ENCODE data around the gene NPY4R2. TPM values are rescaled to one million over a fixed set of nuclear protein-coding genes. Genes with fewer than 3 reads are reported as not detected.
"Not testable (repeated sequence)": the region's sequence is repeated elsewhere in the genome, so short reads cannot be mapped to it uniquely, and the experiment has no call there.

NPY4R2 gene
- total RNA-seq, 1 donor from 2014 or later: not detected

GRCh38 chr10:47915849-47916548 lies 2.5 kb upstream of the NPY4R2 start:
- H3K36me3 Mint-ChIP-seq (ENCODE audit: low read depth); DNase-seq; H3K4me3 Mint-ChIP-seq; intact Hi-C loops (cut with micrococcal nuclease); H3K27me3 Mint-ChIP-seq; H3K9me3 Mint-ChIP-seq; H3K4me1 Mint-ChIP-seq; H3K27ac Mint-ChIP-seq: not testable (repeated sequence)

DNA sequence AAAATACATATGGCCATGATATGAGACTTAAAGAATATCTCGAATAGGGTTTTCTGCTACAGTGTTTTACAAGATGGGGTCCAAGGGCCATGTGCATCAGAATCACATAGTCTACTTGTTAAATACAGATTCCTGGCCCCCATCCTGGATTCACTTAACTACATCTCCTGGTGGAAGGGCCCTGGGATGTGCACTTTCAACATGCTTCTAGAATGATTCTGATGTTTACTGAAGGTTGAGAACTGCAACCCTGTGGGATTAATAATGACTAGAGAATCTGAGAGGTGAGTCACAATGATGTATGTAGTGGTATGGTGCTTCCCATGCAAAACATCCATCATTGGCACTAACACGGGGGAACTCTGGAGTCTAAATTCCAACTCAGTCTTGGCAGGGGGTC lies 2.1 kb downstream of the NPY4R2 start:
- H3K4me3 Mint-ChIP-seq; H3K9me3 Mint-ChIP-seq; H3K27ac Mint-ChIP-seq; intact Hi-C loops (cut with micrococcal nuclease); H3K4me1 Mint-ChIP-seq; H3K36me3 Mint-ChIP-seq (ENCODE audit: low read depth); DNase-seq; H3K27me3 Mint-ChIP-seq: not testable (repeated sequence)

- H3K27me3 Mint-ChIP-seq; intact Hi-C loops (cut with micrococcal nuclease): not testable (repeated sequence)
Observed at GRCh38 chr10:47922503-47922902, 4.0 kb downstream of the NPY4R2 start.

DNA sequence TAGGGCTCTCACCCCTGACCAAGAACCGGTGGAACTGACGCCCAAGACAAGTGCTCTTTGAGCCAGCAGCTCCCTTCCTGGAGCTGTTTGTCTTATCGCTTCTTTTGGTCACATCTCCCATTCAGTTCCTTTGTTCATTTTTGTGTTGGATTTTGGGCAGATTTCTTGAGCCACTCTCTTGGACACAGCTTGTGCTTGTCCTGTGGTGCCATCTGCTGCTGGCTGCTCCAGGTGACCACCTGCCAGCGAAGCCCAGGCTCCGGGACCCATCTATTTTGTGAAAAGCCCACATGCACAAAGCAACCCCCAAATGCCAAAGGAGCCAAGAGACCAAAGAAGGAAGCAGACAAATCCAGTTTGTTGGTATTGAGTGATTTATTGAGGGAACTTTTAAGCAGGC lies 6.2 kb downstream of the NPY4R2 start:
- H3K27me3 Mint-ChIP-seq; H3K4me3 Mint-ChIP-seq; intact Hi-C loops (cut with micrococcal nuclease); H3K27ac Mint-ChIP-seq; H3K4me1 Mint-ChIP-seq; H3K36me3 Mint-ChIP-seq (ENCODE audit: low read depth); DNase-seq; H3K9me3 Mint-ChIP-seq: not testable (repeated sequence)

More at GRCh38 chr10:47922503-47922902, 4.0 kb downstream of the NPY4R2 start:
- H3K27ac Mint-ChIP-seq; H3K9me3 Mint-ChIP-seq; H3K4me1 Mint-ChIP-seq; H3K36me3 Mint-ChIP-seq (ENCODE audit: low read depth); H3K4me3 Mint-ChIP-seq; DNase-seq: not testable (repeated sequence)

GRCh38 chr10:47927147-47927916 lies 8.9 kb downstream of the NPY4R2 start:
- H3K27me3 Mint-ChIP-seq; H3K9me3 Mint-ChIP-seq; H3K4me1 Mint-ChIP-seq; H3K27ac Mint-ChIP-seq; DNase-seq; H3K4me3 Mint-ChIP-seq; intact Hi-C loops (cut with micrococcal nuclease); H3K36me3 Mint-ChIP-seq (ENCODE audit: low read depth): not testable (repeated sequence)

DNA sequence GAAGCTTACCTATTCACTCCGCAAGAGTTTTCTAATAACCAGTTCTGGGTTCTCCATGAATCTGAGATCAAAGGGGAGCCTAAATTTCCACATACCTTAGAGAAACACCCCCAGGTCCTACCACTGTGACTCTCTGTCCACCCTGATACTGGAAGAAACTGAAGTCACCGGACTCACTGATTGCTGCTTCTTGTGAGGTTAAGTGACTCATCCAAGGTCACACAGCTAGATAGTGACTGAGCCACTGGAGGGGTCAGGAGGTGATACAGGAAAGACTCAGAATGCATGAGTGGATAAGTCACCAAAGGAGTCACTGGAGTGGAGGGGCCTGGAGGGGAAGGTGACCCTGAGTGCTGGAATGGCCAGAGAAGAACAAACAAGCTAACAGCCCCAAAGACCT lies 9.8 kb downstream of the NPY4R2 start:
- H3K27me3 Mint-ChIP-seq; intact Hi-C loops (cut with micrococcal nuclease); H3K4me1 Mint-ChIP-seq; H3K36me3 Mint-ChIP-seq (ENCODE audit: low read depth); H3K9me3 Mint-ChIP-seq; H3K27ac Mint-ChIP-seq; H3K4me3 Mint-ChIP-seq; DNase-seq: not testable (repeated sequence)

DNA sequence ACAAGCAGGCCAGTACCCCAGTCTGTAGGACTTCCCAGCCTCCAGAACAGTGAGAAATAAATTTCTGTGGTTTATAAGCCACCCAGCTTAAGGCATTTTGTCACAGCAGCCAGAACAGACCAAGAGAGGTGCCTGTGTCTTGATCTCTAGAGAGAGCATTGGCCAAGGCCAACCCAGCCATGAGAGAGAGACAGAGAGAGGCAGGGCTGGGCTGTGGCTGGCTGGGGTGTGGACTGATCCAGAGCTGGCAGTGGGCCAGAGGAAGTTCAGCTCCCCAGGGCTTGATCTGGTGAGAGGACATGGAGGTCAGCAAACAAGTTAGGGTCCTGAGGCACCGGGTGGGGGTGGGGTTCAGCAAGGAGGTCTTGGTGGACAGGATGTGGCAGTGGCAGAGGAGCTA lies 14.4 kb downstream of the NPY4R2 start:
- H3K36me3 Mint-ChIP-seq (ENCODE audit: low read depth); H3K4me1 Mint-ChIP-seq; H3K9me3 Mint-ChIP-seq; DNase-seq; H3K4me3 Mint-ChIP-seq; H3K27me3 Mint-ChIP-seq; intact Hi-C loops (cut with micrococcal nuclease); H3K27ac Mint-ChIP-seq: not testable (repeated sequence)

- H3K4me3 Mint-ChIP-seq; H3K27me3 Mint-ChIP-seq; H3K9me3 Mint-ChIP-seq; DNase-seq; H3K36me3 Mint-ChIP-seq (ENCODE audit: low read depth); H3K4me1 Mint-ChIP-seq; intact Hi-C loops (cut with micrococcal nuclease); H3K27ac Mint-ChIP-seq: not testable (repeated sequence)
Observed at GRCh38 chr10:47933462-47933861, 15.0 kb downstream of the NPY4R2 start.

DNA sequence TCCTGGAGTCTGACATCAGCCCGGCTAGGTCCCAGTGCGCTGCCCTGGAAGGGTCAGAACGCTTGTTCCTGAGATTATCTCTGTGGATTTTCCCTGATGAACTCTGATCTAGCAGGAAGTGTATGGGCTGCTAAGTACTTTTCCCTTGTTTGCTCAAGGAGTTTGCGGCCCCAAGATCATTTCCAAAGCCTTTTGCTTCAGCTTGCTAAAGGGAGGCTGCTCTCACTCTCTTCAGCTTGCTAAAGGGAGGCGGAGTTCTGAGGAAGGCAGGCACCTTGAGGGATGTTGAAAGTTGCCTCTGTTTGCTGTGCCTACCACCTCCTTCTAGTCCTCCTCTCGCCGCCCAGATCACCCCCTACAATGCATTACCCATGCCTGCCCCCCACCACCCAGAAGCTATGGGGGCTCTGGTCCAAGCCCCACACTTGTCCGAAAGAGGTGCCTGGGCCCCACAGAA lies 18.3 kb downstream of the NPY4R2 start:
- H3K4me3 Mint-ChIP-seq; H3K27me3 Mint-ChIP-seq; H3K36me3 Mint-ChIP-seq (ENCODE audit: low read depth); intact Hi-C loops (cut with micrococcal nuclease); H3K9me3 Mint-ChIP-seq; H3K27ac Mint-ChIP-seq; H3K4me1 Mint-ChIP-seq; DNase-seq: not testable (repeated sequence)

DNA sequence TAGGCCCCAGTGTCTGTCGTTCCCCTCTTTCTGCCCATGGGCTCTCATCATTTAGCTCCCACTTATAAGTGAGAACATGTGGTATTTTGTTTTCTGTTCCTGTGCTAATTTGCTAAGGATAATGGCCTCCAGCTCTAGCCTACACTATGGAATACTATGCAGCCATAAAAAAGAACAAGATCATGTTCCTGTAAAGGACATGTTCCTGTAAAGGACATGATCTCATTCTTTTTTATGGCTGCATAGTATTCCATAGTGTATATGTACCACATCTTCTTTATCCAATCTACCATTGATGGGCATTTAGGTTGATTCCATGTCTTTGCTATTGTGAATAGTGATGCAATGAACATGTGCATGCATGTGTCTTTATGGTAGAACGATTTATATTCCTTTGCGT lies 19.2 kb downstream of the NPY4R2 start:
- H3K9me3 Mint-ChIP-seq; H3K36me3 Mint-ChIP-seq (ENCODE audit: low read depth); H3K4me3 Mint-ChIP-seq; DNase-seq; H3K27ac Mint-ChIP-seq; H3K27me3 Mint-ChIP-seq; H3K4me1 Mint-ChIP-seq; intact Hi-C loops (cut with micrococcal nuclease): not testable (repeated sequence)

DNA sequence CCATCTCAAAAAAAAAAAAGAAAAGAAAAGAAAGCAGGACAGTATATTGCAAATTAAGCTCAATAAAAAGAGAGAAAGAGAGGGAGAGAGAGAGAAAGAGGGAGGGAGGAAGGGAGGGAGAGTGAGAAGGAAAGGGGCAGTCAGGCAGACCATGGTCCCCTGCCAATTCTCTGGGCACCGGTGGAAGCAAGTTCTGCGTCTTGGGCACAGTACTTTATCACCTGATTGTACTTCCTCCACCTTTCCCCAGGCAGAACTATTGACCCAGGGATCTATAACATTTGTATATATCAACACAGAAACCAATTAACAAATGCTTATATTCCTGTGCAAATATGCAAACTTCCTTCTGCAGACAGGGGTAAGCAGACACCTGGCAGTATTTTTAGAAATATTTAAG lies 22.4 kb downstream of the NPY4R2 start:
- H3K27me3 Mint-ChIP-seq; H3K27ac Mint-ChIP-seq; H3K4me1 Mint-ChIP-seq; DNase-seq; H3K9me3 Mint-ChIP-seq; H3K36me3 Mint-ChIP-seq (ENCODE audit: low read depth); intact Hi-C loops (cut with micrococcal nuclease); H3K4me3 Mint-ChIP-seq: not testable (repeated sequence)

GRCh38 chr10:47941379-47941778 lies 22.9 kb downstream of the NPY4R2 start:
- H3K4me1 Mint-ChIP-seq; H3K4me3 Mint-ChIP-seq; H3K9me3 Mint-ChIP-seq; H3K27me3 Mint-ChIP-seq; DNase-seq; intact Hi-C loops (cut with micrococcal nuclease); H3K27ac Mint-ChIP-seq; H3K36me3 Mint-ChIP-seq (ENCODE audit: low read depth): not testable (repeated sequence)

DNA sequence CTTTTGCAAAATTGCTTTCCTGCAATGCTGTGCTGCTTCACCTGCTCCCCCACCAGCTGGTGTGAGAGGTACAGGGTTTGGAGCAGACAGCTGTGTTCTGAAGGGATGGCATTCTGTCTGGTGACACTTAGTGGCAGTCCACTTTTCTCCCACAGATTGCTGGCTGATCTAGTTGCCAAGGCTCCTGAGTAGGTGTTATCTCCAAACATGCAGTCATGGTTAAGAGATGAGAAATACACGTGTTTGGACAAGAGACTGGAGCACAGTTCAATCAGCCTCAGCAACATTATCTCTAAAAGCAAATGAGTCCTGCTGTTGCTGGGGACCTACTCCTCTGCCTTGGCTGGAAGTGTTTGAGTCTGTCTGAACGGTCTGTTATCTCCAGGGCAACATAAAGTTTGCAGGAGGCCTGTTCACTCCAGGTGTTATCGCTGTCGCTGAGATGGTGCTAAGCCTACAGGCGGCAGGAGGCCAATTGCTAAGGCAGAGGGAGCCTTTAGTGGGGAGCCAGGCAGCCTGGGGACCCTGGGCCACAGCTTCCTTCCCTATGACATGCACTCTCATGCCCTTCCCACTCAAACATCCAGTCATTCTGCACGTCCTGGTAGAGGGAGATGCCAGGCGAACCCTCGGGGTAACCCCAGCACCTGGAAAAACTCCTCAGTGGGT lies 24.0 kb downstream of the NPY4R2 start:
- H3K4me3 Mint-ChIP-seq; intact Hi-C loops (cut with micrococcal nuclease); H3K27me3 Mint-ChIP-seq; H3K9me3 Mint-ChIP-seq; H3K36me3 Mint-ChIP-seq (ENCODE audit: low read depth); DNase-seq; H3K27ac Mint-ChIP-seq; H3K4me1 Mint-ChIP-seq: not testable (repeated sequence)

- H3K27ac Mint-ChIP-seq; H3K4me3 Mint-ChIP-seq; H3K36me3 Mint-ChIP-seq (ENCODE audit: low read depth); DNase-seq; H3K4me1 Mint-ChIP-seq; H3K9me3 Mint-ChIP-seq; H3K27me3 Mint-ChIP-seq; intact Hi-C loops (cut with micrococcal nuclease): not testable (repeated sequence)
Observed at GRCh38 chr10:47943328-47943727, 24.9 kb downstream of the NPY4R2 start.

Measured in activated CD4-positive, alpha-beta T cell treated with anti-CD3 and anti-CD28 coated beads, Interleukin-2, amount 10 ng/mL, durations not matched to agents 24 days and 14 days (primary cell).